K562 (cell line): ENCODE measurements around the gene DAZAP1. TPM values are rescaled to one million over a fixed set of nuclear protein-coding genes. Genes with fewer than 3 reads are reported as not detected.

Experiments
- ETS1 ChIP-seq: conservative IDR thresholded peaks from 2 replicates; pipeline ENCODE4 v1.6.1; 2011; ENCODE audit warnings: low read depth, mild to moderate bottlenecking, low read length; ENCODE audit not compliant: control insufficient read depth
- ETV1 ChIP-seq: fragments of 450-650 bp; conservative IDR thresholded peaks from 2 replicates; pipeline ENCODE4 v1.6.1; 2016; ENCODE audit warnings: missing genetic modification characterization, control low read depth, low read depth, missing compliant biosample characterization
- GATA2 ChIP-seq: sonication (generic); formaldehyde crosslinking; IDR thresholded peaks from 2 replicates; pipeline ENCODE4 v1.4.0; 2020; ENCODE audit warnings: mild to moderate bottlenecking, missing genetic modification reagents
- PCBP1 ChIP-seq: fragments of 200-400 bp; formaldehyde crosslinking; IDR thresholded peaks from 2 replicates; pipeline ENCODE4 v1.6.1; 2018; ENCODE audit warnings: mild to moderate bottlenecking, low read depth, low read length; ENCODE audit not compliant: poor library complexity, severe bottlenecking
- SIN3A ChIP-seq, 2 experiments: fragments of 150-350 bp in 1 of 2; IDR thresholded peaks; 2 replicates each; pipeline ENCODE4 v1.6.1; 2011 to 2016; ENCODE audit warnings: borderline replicate concordance in 2 of 2, low read depth in 2 of 2, low read length in 2 of 2, mild to moderate bottlenecking in 2 of 2, moderate library complexity in 2 of 2; ENCODE audit not compliant: control insufficient read depth in 1 of 2
- THAP12 ChIP-seq: fragments of 250-450 bp; sonication (Bioruptor Pico); IDR thresholded peaks from 2 replicates; pipeline ENCODE4 v1.9.0; 2021; ENCODE audit warnings: mild to moderate bottlenecking, inconsistent platforms
- UBTF ChIP-seq, 2 experiments: IDR thresholded peaks; 2 replicates each; pipeline ENCODE4 v1.6.1; 2012; ENCODE audit warnings: improper control_type of control experiment in 2 of 2, low read depth in 2 of 2, low read length in 2 of 2, borderline replicate concordance in 1 of 2
- ZBTB26 ChIP-seq: fragments of 450-650 bp; formaldehyde crosslinking; IDR thresholded peaks from 2 replicates; pipeline ENCODE4 v1.4.0; 2022; ENCODE audit warnings: missing genetic modification characterization
- ZNF165 ChIP-seq: fragments of 250-450 bp; sonication (Bioruptor Pico); IDR thresholded peaks from 2 replicates; pipeline ENCODE4 v1.4.0; 2020; ENCODE audit warnings: borderline replicate concordance
- polyA plus RNA-seq, 8 experiments: library from polyadenylated mRNA; depleted of rRNA in 4 of 8; stranded (reverse) in 5 of 8; unstranded in 3 of 8; fragments of >200 nt; fragmentation: Nextera tagmentation in 2 of 8; fragmentation: Illumina TruSeq in 1 of 8; extraction: Ambion mirVana in 2 of 8; extraction: Trizol in 1 of 8; gene quantifications; 2 replicates each; pipeline versions ENCODE4 v1.2.1 to v1.2.3, GENCODE V29; 2011 to 2014; ENCODE audit warnings: inconsistent platforms in 1 of 8, missing spikeins in 1 of 8
- total RNA-seq, 7 experiments: library from RNA; depleted of rRNA in 6 of 7; stranded (reverse); fragments of >200 nt in 6 of 7; fragmentation: Illumina TruSeq in 2 of 7; extraction: Trizol in 2 of 7; gene quantifications; 2 replicates each; pipeline versions ENCODE4 v1.2.1 to v1.2.3, GENCODE V29; 2011 to 2021; ENCODE audit warnings: low replicate concordance in 1 of 7

The DAZAP1 gene
- total and polyA plus RNA-seq, 9 of the 15 experiments (the other 6 are each of a cell fraction or from before 2014, with no cell fraction given) = 10.8 to 289 (median 142) TPM

- 0 out of 4 replicates have a peak, but pooled peaks of 1 of the 2 experiments have one; percentile 56 for TF ChIP-seq SIN3A (IDR thresholded peaks at IDR 0.05; ENCODE audit: borderline replicate concordance in 2 of 2, control insufficient read depth in 1 of 2, low read depth in 2 of 2, low read length in 2 of 2)
- no peak for TF ChIP-seq GATA2 (CRISPR knock-in tag)
- TF ChIP-seq ZBTB26 (CRISPR knock-in tag) = no peak
- no peak for TF ChIP-seq ZNF165 (CRISPR knock-in tag)
- no peak for TF ChIP-seq UBTF (IDR thresholded peaks at IDR 0.05; ENCODE audit: borderline replicate concordance in 1 of 2, low read depth in 2 of 2, low read length in 2 of 2)
- TF ChIP-seq ETS1 = 0 out of 2 replicates have a peak, but pooled peaks have one; percentile 36
- no peak for TF ChIP-seq ETV1 (tag)
- TF ChIP-seq THAP12 (CRISPR knock-in tag) = peak; percentile 62; the same call in 1 of the 2 replicates
- peak; percentile 66 for TF ChIP-seq PCBP1
Observed at GRCh38 chr19:1456121-1456900, 48.9 kb downstream of the DAZAP1 start (continued).
